Spleen (tissue), 7 donors: ENCODE measurements around the gene DCP1A.

Experiments used
- POLR2A ChIP-seq, 3 donors: fragments of 450-650 bp; IDR thresholded peaks; one replicate each; pipeline ENCODE4 v1.5.1; 2017; ENCODE audit warnings: antibody characterized with exemption in 3 of 3, mild to moderate bottlenecking in 1 of 3
- POLR2AphosphoS5 ChIP-seq, 3 donors: sonication (generic); formaldehyde crosslinking; IDR thresholded peaks; one replicate each; pipeline ENCODE4 v1.5.1; 2017; ENCODE audit warnings: antibody characterized with exemption in 3 of 3
- TF ChIP-seq, protein P1 (sequence below), 11 experiments: fragments of 200-600 bp in 7 of 11; fragments of 450-650 bp in 4 of 11; sonication (generic) in 4 of 11; IDR thresholded peaks in 8 of 11; conservative IDR thresholded peaks in 3 of 11; 1 replicate in 7 of 11; 2 replicates in 4 of 11; pipeline versions ENCODE4 v1.4.0 to v1.8.0; 2016 to 2021; ENCODE audit warnings: antibody characterized with exemption in 11 of 11, inconsistent platforms in 4 of 11, mild to moderate bottlenecking in 1 of 11
- donor health status: DM: no; HTN: no; CAD: no; lungs with moderate emphysema.
- donor health status: DM: no; HTN: no; CAD: no.
- donor health status: DM: no; HTN: no; CAD: no.

- TF ChIP-seq, protein P1, sequence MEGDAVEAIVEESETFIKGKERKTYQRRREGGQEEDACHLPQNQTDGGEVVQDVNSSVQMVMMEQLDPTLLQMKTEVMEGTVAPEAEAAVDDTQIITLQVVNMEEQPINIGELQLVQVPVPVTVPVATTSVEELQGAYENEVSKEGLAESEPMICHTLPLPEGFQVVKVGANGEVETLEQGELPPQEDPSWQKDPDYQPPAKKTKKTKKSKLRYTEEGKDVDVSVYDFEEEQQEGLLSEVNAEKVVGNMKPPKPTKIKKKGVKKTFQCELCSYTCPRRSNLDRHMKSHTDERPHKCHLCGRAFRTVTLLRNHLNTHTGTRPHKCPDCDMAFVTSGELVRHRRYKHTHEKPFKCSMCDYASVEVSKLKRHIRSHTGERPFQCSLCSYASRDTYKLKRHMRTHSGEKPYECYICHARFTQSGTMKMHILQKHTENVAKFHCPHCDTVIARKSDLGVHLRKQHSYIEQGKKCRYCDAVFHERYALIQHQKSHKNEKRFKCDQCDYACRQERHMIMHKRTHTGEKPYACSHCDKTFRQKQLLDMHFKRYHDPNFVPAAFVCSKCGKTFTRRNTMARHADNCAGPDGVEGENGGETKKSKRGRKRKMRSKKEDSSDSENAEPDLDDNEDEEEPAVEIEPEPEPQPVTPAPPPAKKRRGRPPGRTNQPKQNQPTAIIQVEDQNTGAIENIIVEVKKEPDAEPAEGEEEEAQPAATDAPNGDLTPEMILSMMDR (IDR thresholded peaks at IDR 0.05 in 8 of 11, conservative IDR thresholded peaks at IDR 0.05 in 3 of 11), result no peak
- no peak for TF ChIP-seq POLR2AphosphoS5 (IDR thresholded peaks at IDR 0.05)
- no peak for TF ChIP-seq POLR2A (IDR thresholded peaks at IDR 0.05)
Observed at GRCh38 chr3:53244271-53244670, 103.1 kb downstream of the DCP1A start.
